Measurements from ENCODE around the gene PAGE2B.

The PAGE2B gene

DNA sequence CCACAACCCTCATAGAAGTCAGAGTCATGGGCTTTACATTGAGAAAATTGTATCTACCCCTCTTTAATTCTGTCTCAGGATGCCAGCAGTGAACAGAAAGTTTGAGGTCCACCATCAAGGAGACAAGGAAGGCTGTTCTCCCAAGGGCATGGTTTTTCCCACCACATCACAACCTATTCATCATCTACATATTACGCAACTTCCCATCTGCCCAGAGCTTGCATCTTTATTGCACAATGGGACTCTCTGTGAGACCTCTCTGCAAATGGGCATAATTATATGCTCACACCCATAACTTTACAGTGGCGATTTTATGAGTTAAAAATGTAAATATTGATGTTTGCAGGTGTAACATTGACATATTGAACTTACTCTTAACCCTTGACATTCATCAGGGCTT, 52.9 kb downstream of the PAGE2B start:
- FAIRE-seq (no peak), DNase-seq (ENCODE audit: insufficient read length, low spot score) (no peak)
- no peak for TF ChIP-seq POU2F2 (IDR thresholded peaks at IDR 0.05; ENCODE audit: low read depth, low read length)
